SH-SY5Y (cell line): ENCODE measurements around the gene FNDC8.

Experiments used
- GATA2 ChIP-seq: IDR thresholded peaks from 2 replicates; pipeline ENCODE4 v1.6.1; 2011; ENCODE audit warnings: mild to moderate bottlenecking, low read depth, low read length
- GATA3 ChIP-seq: IDR thresholded peaks from 2 replicates; pipeline ENCODE4 v1.6.1; 2011; ENCODE audit warnings: low read depth, mild to moderate bottlenecking, low read length, moderate library complexity

DNA sequence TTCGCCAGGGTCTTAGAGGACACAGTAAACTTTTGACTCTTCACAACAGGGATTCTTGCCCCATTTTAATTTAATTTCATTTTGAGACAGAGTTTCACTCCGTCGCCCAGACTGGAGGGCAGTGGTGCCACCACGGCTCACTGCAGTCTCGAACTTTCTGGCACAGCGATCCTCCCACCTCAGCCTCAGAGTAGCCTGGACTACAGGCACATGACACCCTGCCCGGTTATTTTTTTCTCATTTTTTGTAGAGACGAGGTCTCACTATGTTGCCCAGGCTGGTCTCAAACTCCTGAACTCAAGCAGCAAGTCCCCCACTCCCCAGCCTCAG is 21.0 kb downstream of the FNDC8 start:
- TF ChIP-seq GATA3 (no peak), GATA2 (no peak)
